AG04449 (cell line): Measurements from ENCODE around the gene OR2B3.
"Not testable (repeated sequence)": the region's sequence is repeated elsewhere in the genome, so short reads cannot be mapped to it uniquely, and the experiment has no call there.

Experiments
- CTCF ChIA-PET: fragments of 350-600 bp; formaldehyde crosslinking; extraction: SDS; loops from one replicate; lab custom pipeline; 2021; ENCODE audit warnings: antibody characterized with exemption; lab: Yijun Ruan, JAX
- POLR2A ChIA-PET: fragments of 400-600, 350-600 bp; formaldehyde crosslinking; extraction: SDS; loops from one replicate; lab custom pipeline; 2020; ENCODE audit warnings: antibody characterized with exemption, inconsistent platforms; lab: Yijun Ruan, JAX
- DNase-seq: peaks from one replicate; pipeline ENCODE4 v3.0.0-alpha.2; 2010; ENCODE audit warnings: low read depth, low spot score
- H3K4me3 ChIP-seq: 2 replicates; pipeline ENCODE4 v1.5.1; 2011; ENCODE audit warnings: low read depth, mild to moderate bottlenecking, control low read depth, low read length
- CTCF ChIP-seq: IDR thresholded peaks from one replicate; pipeline ENCODE4 v1.5.1; 2011; ENCODE audit warnings: mild to moderate bottlenecking, moderate library complexity, low read length, control low read depth, inconsistent platforms; ENCODE audit not compliant: insufficient read depth; ENCODE audit errors: missing control alignments

Gene OR2B3

DNA sequence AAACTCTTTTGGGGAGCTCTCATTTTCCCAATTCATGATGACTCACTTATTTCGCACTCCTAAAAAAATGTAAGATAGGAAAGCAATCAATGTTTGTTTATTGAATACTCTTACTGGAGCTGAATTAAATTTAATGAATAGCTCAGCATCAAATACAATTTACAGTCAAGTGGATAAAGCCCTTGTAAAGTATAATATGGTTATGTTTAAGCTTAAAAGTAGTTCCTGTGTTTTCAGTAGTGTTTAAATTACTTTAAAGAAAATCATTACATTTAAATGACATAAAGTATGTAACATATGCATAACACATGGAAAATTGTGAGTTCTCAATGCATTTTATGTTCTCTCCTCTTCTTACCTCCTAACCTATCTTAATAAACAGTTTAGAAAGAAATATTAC is at the start of gene OR2B3:
OR2B3 (minus strand) TSS at position 101 of the 400 bp plus-strand sequence; CDS start at position 36, 65 bp downstream.
- ChIA-PET POLR2A (no interaction called here), CTCF (no interaction called here)
- H3K4me3 ChIP-seq: no peak within 1 kb of the TSS
- TF ChIP-seq CTCF: no peak
- no peak for DNase-seq

- no peak for DNase-seq
- no peak overlapping the region for H3K4me3 ChIP-seq
- POLR2A ChIA-PET: no interaction called here
- CTCF ChIA-PET: no interaction called here
- no peak for TF ChIP-seq CTCF
Measured at GRCh38 chr6:29131691-29132090, 44.6 kb upstream of the OR2B3 start.

DNA sequence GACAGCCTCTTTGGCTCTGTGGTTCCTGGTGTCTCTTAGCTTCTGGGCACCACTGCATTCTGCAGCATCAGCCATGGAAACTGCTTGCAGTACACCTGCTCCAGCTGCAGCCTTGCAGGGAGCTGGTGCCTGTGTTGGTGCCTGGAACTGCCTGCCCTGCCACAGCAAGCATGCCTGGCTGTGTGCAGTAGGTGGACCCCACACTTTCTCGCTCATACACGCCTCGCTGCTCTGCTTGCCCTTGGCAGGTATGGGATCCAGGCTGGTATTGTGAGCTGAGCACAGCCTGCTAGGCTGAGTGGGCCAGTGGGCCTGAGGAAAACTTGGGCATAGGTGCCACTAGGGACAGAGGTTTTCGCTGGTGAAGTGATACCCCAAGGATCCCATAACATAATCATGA is 43.5 kb upstream of the OR2B3 start:
- no peak for TF ChIP-seq CTCF
- POLR2A ChIA-PET: no interaction called here
- CTCF ChIA-PET: no interaction called here

GRCh38 chr6:29129326-29130012 is 42.4 kb upstream of the OR2B3 start:
- no peak for DNase-seq
- no peak overlapping the region for H3K4me3 ChIP-seq
- ChIA-PET POLR2A (no interaction called here), CTCF (no interaction called here)
- TF ChIP-seq CTCF: no peak

More for the DNA sequence above, 43.5 kb upstream of the OR2B3 start:
- no peak overlapping the region for H3K4me3 ChIP-seq
- DNase-seq: no peak

DNA sequence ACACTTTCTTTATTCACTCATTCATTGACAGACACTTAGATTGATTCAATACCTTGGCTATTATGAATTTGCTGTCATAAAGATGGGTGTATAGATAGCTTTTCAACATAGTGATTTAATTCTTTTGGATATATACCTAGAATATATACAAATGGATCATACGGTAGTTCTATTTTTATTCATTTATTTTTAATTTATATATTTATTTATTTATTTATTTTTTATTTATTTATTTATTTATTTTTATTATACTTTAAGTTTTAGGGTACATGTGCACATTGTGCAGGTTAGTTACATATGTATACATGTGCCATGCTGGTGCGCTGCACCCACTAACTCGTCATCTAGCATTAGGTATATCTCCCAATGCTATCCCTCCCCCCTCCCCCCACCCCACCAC is 27.9 kb upstream of the OR2B3 start:
- H3K4me3 ChIP-seq, DNase-seq, POLR2A ChIA-PET, CTCF ChIA-PET: not testable (repeated sequence)

- no peak for TF ChIP-seq CTCF
- ChIA-PET CTCF (no interaction called here), POLR2A (no interaction called here)
- no peak for DNase-seq
- H3K4me3 ChIP-seq: no peak overlapping the region
Measured at GRCh38 chr6:29112135-29112534, 25.0 kb upstream of the OR2B3 start.

GRCh38 chr6:29107758-29108157 is 20.6 kb upstream of the OR2B3 start, which contains the start of gene OR2J3:
Gene OR2J3, plus strand, starts transcription at chr6:29108058. Its CDS starts 3,833 bp downstream, at chr6:29111891.
- CTCF ChIA-PET: no interaction called here
- no peak for TF ChIP-seq CTCF

More at GRCh38 chr6:29107758-29108157, 20.6 kb upstream of the OR2B3 start, which contains the start of gene OR2J3:
- H3K4me3 ChIP-seq: no peak within 1 kb of the TSS
- POLR2A ChIA-PET: no interaction called here
- DNase-seq: no peak
